ENCODE measurements around the gene CHI3L1. TPM values are rescaled to one million over a fixed set of nuclear protein-coding genes. Genes with fewer than 3 reads are reported as not detected.

Gene CHI3L1
- total RNA-seq, 1 experiment from 2014 or later, result not detected

DNA sequence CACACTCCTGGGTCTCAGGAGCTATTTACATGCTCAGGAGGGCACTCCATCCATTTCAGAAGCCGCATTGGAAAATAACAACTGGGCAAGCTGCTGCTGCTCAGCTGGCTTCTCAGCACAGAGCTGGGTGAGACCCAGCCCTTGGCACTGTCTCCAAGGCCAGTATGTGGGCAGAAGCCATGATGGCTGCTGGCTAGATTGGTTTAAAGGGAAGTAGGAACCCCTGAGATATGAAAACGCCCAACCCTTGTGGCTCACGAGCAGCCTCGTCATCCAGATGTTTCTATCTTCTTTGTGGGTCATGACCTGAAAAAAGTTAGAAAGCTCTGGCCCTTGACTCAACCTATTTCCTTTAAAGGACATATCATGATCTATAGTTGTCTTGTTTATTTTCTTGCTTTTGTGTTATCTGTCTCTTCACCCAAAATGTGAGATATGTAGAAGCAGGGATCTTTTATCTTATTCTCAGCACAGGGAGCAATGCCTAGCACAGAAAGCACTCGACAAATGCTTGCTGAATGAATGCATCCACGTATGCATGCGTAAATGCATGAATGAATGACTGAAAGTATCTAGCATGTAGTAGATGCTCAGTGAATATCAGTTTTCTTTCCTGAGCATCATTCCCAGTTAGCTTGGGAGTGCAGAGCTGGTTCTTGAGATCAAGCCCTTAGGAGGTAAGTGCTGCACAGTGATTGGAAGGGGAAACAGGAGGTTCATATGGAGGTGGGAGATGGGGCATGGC, 22.4 kb downstream of the CHI3L1 start:
- H3K56ac ChIP-seq (ENCODE audit: insufficient read length, low read depth, low read length), result no peak overlapping the region
- no peaks in the 10 kb centered on the region for H3K27me3 ChIP-seq (ENCODE audit: insufficient read depth, low read length)
- H2AFZ ChIP-seq (ENCODE audit: low read length), result no peak overlapping the region
- H3K4ac ChIP-seq (ENCODE audit: low read depth, low read length), result no peak overlapping the region
- H3K9ac ChIP-seq (ENCODE audit: extremely low read depth, insufficient read length, low read length), result no peak overlapping the region
- H3K27ac ChIP-seq (ENCODE audit: insufficient read length, low read depth, low read length), result no peak overlapping the region
- no peaks in the 10 kb centered on the region for H3K9me3 ChIP-seq (ENCODE audit: control insufficient read depth, low read depth, low read length)
- H4K8ac ChIP-seq (replicated peaks; ENCODE audit: insufficient read length, low read depth, low read length), result no peak overlapping the region
- H2BK20ac ChIP-seq (ENCODE audit: low read depth, low read length, poor library complexity, severe bottlenecking), result no peak overlapping the region
- DNase-seq, result no peak
- no peak overlapping the region for H2BK120ac ChIP-seq (ENCODE audit: low read depth, low read length, poor library complexity, severe bottlenecking)
- no peak overlapping the region for H2BK15ac ChIP-seq (ENCODE audit: low read depth, low read length)
- H4K91ac ChIP-seq (ENCODE audit: insufficient read length, low read depth, low read length), result no peak overlapping the region
- H4K5ac ChIP-seq (ENCODE audit: insufficient read length, low read depth, low read length), result no peak overlapping the region
- H3K36me3 Mint-ChIP-seq (ENCODE audit: insufficient read depth in 1 of 3, low read depth in 3 of 3), result no peaks in the 10 kb centered on the region
- H2BK12ac ChIP-seq (ENCODE audit: insufficient read length, low read depth, low read length), result no peak overlapping the region
- no peak overlapping the region for H3K4me3 Mint-ChIP-seq
- no peaks in the 10 kb centered on the region for H3K4me1 ChIP-seq (ENCODE audit: insufficient read depth, low read length)
- no peak overlapping the region for H3K23ac ChIP-seq (ENCODE audit: insufficient read length, low read depth, low read length)
- H2AK5ac ChIP-seq (ENCODE audit: insufficient read length, low read length), result no peak overlapping the region
- peaks cover 15% of the 10 kb centered on the region for H3K27me3 Mint-ChIP-seq (ENCODE audit: low read depth)
- no peaks in the 10 kb centered on the region for H4K20me1 ChIP-seq (ENCODE audit: control insufficient read depth, insufficient read depth, insufficient read length)
- H2BK5ac ChIP-seq (ENCODE audit: insufficient read length, low read length), result no peak overlapping the region
- TF ChIP-seq, protein P1, sequence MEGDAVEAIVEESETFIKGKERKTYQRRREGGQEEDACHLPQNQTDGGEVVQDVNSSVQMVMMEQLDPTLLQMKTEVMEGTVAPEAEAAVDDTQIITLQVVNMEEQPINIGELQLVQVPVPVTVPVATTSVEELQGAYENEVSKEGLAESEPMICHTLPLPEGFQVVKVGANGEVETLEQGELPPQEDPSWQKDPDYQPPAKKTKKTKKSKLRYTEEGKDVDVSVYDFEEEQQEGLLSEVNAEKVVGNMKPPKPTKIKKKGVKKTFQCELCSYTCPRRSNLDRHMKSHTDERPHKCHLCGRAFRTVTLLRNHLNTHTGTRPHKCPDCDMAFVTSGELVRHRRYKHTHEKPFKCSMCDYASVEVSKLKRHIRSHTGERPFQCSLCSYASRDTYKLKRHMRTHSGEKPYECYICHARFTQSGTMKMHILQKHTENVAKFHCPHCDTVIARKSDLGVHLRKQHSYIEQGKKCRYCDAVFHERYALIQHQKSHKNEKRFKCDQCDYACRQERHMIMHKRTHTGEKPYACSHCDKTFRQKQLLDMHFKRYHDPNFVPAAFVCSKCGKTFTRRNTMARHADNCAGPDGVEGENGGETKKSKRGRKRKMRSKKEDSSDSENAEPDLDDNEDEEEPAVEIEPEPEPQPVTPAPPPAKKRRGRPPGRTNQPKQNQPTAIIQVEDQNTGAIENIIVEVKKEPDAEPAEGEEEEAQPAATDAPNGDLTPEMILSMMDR (conservative IDR thresholded peaks at IDR 0.05), result no peak
- no peaks in the 10 kb centered on the region for H3K23me2 ChIP-seq (ENCODE audit: insufficient read length, low read depth, low read length, poor library complexity, severe bottlenecking)
- no peaks in the 10 kb centered on the region for H3K79me1 ChIP-seq (ENCODE audit: insufficient read depth, low read depth, low read length, poor library complexity, severe bottlenecking)
- no peaks in the 10 kb centered on the region for H3K79me2 ChIP-seq (ENCODE audit: insufficient read depth, low read length)
- H3K4me2 ChIP-seq (ENCODE audit: insufficient read depth, insufficient read length, low read length), result no peak overlapping the region
- peaks cover 0 to 5% of the 10 kb centered on the region in 2 experiments; a peak in 1 of 5 replicates for H3K9me3 Mint-ChIP-seq
- no peak overlapping the region for H3K27ac Mint-ChIP-seq
- WGBS (ENCODE audit: extremely low coverage, insufficient read length, low lambda C conversion rate), result no CpG with 5 or more reads among the region's 7 CpGs
- no peak overlapping the region for H3T11ph ChIP-seq (ENCODE audit: low read length)
- H3K4me1 Mint-ChIP-seq, result peaks cover 3 to 14% of the 10 kb centered on the region in 2 experiments; a peak in 3 of 4 replicates
- H3K14ac ChIP-seq (ENCODE audit: insufficient read depth, low read length), result no peak overlapping the region
- H3K18ac ChIP-seq (ENCODE audit: insufficient read length, low read depth, low read length), result no peak overlapping the region
